CD4-positive, alpha-beta T cell treated with Interferon alpha-2 for 1 hour (primary cell): Measurements from ENCODE around the gene OR51B6.
"Not testable (repeated sequence)": the region's sequence is repeated elsewhere in the genome, so short reads cannot be mapped to it uniquely, and the experiment has no call there.

Experiments used
- DNase-seq, 2 donors: peaks; one replicate each; pipeline ENCODE4 v3.0.0-alpha.2; 2020 to 2022

The OR51B6 gene, protein sequence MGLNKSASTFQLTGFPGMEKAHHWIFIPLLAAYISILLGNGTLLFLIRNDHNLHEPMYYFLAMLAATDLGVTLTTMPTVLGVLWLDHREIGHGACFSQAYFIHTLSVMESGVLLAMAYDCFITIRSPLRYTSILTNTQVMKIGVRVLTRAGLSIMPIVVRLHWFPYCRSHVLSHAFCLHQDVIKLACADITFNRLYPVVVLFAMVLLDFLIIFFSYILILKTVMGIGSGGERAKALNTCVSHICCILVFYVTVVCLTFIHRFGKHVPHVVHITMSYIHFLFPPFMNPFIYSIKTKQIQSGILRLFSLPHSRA

GRCh38 chr11:5351208-5351607 is at the start of gene OR51B6:
Gene OR51B6 (plus strand): TSS chr11:5351508. CDS start chr11:5351508, 0 bp downstream.
- DNase-seq, result no peak

DNA sequence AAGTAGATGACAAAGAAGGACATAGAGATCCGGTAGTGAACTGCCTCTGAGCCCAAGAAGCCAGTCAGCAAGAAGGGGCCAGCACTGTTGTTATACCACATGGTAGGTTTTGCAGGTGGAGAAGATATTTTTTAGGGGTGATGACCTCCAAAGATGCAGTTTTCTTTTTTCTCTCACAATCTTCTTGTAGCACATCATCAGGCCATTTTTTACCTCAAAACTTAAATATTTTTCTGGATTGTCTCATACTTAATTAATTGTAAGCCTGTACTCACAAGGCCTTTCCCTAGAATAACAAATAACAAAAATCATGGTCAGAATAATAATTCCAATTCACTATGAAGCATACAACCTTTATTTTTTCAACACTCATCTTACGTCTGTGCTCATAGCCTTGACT is 49.5 kb upstream of the OR51B6 start, which contains the start of gene OR51B4:
Gene OR51B4, minus strand, starts transcription at position 101 of the 400 bp plus-strand sequence. Its CDS starts 0 bp downstream, at position 101.
- DNase-seq, result no peak

GRCh38 chr11:5303626-5304025 is 47.7 kb upstream of the OR51B6 start:
- DNase-seq, result no peak

DNA sequence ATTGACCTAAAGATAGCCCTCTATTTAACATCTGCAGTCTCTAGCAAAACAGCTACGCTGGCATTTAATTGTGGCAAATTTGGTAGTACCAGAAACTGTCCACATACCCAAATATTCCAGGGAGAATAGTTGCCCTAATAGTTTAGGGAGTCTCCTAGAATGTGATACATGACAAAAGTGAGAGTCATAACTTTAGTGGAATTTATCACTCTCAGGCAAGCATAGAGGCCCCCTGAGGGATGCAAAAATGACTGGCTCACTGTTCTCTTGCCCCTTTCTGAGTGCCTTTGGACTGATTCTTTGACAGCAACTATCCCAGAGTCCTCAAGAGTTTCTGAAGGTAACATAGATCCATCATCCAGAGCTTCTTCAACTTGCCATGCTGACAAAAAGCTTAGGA is 47.3 kb upstream of the OR51B6 start:
- no peak for DNase-seq

GRCh38 chr11:5307256-5308019 is 43.9 kb upstream of the OR51B6 start:
- DNase-seq, result no peak

DNA sequence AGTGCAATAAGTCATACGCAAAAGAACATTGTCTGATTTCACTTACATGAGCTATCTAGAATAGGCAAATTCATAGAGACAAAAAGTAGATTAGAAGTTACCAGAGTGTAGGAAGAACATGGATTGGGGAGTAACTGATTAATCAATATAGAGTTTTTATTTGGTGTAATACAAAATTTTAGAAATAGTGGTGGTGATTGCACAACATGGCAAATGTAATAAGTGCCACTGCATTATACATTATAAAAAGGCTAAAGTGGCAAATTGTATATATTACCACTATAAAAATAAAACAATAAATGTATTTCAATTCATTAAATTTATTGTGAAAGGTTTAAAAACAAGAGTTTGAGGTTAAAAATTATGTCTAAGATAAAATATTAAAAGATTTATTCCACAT is 40.9 kb upstream of the OR51B6 start:
- no peak for DNase-seq

- not testable (repeated sequence) for DNase-seq
Measured at GRCh38 chr11:5313326-5314023, 37.8 kb upstream of the OR51B6 start.

- no peak for DNase-seq
Measured at GRCh38 chr11:5317292-5317691, 34.0 kb upstream of the OR51B6 start.

- no peak for DNase-seq
Measured at GRCh38 chr11:5324197-5324596, 27.1 kb upstream of the OR51B6 start, which contains the start of gene OR51B2. Gene OR51B2 (minus strand): TSS chr11:5324297. CDS start chr11:5324297, 0 bp downstream.

GRCh38 chr11:5335170-5335569 is 16.1 kb upstream of the OR51B6 start:
- DNase-seq, result no peak

GRCh38 chr11:5336331-5336730 is 15.0 kb upstream of the OR51B6 start:
- no peak for DNase-seq

DNA sequence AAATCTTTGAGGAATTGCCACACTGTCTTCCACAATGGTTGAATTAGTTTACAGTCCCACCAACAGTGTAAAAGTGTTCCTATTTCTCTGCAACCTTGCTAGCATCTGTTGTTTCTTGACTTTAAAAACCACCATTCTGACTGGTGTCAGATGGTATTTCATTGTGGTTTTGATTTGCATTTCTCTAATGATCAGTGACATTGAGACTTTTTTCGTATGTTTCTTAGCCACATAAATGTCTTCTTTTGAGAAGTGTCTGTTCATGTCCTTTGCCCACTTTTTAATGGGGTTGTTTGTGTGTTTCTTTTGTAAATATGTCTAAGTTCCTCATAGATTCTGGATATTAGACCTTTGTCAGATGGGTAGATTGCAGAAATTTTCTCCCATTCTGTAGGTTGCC is 14.1 kb upstream of the OR51B6 start:
- not testable (repeated sequence) for DNase-seq

DNA sequence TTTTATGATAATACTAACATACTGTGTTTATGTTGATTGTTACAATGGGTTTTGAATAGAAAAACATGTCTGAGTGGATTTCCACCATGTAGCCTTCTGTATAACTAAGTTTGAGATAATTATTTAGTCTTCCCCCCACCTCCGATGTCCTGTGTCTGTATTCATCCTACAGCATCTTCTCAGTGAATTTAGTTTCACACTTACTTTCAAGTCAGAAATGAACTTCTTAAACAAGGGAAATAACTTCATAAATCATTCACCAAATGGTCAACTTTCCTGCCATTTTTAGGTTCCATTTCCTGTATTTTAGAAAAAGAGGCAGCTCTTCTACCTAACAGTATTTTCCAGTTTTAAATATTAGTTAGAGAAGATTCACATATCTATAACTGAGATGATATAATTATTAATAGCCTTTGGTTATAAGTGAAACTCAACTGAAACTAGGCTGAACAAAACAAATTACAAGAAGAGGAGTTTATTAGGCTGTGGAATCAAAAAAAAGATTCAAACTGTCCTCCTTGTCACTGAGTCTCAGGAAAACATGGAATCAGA is 11.5 kb upstream of the OR51B6 start:
- no peak for DNase-seq

GRCh38 chr11:5343474-5344335 is 7.6 kb upstream of the OR51B6 start, which contains the start of gene OR51B5:
Gene OR51B5 (minus strand): TSS chr11:5343524. CDS start chr11:5343524, 0 bp downstream.
- no peak for DNase-seq

GRCh38 chr11:5345831-5346230 is 5.5 kb upstream of the OR51B6 start:
- no peak for DNase-seq

- no peak for DNase-seq
Measured at GRCh38 chr11:5348551-5349194, 2.6 kb upstream of the OR51B6 start.

DNA sequence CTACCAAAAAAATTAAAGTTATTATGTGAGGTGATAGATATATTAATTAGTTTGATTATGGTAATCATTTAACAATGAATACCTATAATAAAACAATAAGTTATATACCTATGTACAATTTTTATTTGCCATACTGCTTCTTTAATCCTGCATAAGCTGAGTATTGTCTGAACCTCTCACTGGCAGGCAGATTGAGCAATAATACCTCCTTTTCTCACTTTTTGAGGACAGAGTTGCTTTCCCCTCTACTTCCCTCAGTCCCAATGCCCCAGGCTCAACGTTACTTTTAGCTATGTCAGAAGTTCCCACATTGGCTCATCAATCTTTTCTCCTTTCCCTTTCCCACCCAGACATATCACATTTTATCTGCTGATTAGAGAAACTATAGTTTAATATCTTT is 1.8 kb upstream of the OR51B6 start:
- DNase-seq, result no peak

DNA sequence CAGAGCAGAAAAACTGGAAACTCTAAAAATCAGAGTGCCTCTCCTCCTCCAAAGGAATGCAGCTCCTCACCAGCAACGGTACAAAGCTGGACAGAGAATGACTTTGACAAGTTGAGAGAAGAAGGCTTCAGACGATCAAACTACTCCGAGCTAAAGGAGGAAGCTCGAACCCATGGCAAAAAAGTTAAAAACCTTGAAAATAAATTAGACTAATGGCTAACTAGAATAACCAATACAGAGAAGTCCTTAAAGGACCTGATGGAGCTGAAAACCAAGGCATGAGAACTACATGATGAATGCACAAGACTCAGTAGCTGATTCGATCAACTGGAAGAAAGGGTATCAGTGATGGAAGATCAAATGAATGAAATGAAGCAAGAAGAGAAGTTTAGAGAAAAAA is 4.7 kb downstream of the OR51B6 start:
- DNase-seq, result not testable (repeated sequence)

GRCh38 chr11:5362017-5362625 is 10.8 kb downstream of the OR51B6 start:
- DNase-seq, result no peak

GRCh38 chr11:5363679-5364078 is 12.4 kb downstream of the OR51B6 start:
- DNase-seq, result no peak

DNA sequence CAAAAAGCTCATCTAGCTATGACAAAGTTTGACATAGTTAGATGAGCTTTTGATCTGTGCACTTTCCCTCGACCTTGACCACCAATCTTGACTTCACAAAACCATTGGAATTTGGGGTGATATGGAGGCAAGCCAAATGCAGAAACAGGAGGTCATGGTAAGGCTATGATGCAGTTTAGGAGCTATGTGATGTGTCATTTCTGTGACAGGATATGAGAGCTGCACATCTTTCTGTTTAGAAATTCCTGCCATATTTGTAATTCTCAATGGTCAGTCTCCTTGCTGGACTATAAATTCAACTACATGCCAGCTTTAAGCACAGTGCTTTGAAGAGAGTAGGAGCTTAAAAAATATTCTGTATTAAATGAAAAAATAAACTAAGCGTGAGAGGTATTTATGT is 12.9 kb downstream of the OR51B6 start:
- DNase-seq, result no peak
